PC-9 (cell line): ENCODE data around the gene VPS13D. TPM values are rescaled to one million over a fixed set of nuclear protein-coding genes. Genes with fewer than 3 reads are reported as not detected.

Source experiments
- BruUV-seq: library from RNA; stranded (reverse); fragments of 400-500 nt; replicated peaks from 2 replicates; lab custom pipeline; 2021; lab: Mats Ljungman, UMichigan
- CTCF ChIA-PET: fragments of 300-600 bp; sonication (Branson Sonifier 250); formaldehyde crosslinking; loops from one replicate; lab custom pipeline; 2022; ENCODE audit warnings: antibody characterized with exemption; lab: Charles Lee
- POLR2A ChIA-PET: fragments of 300-600 bp; sonication (Branson Sonifier 250); formaldehyde crosslinking; loops from one replicate; lab custom pipeline; 2022; ENCODE audit warnings: antibody characterized with exemption; ENCODE audit not compliant: unreplicated experiment; lab: Charles Lee
- DNase-seq, 2 experiments: peaks; one replicate each; pipeline versions ENCODE4 v3.0.0 to v3.0.0-alpha.2; 2015 to 2022; ENCODE audit warnings: mixed read lengths in 1 of 2
- H2AFZ ChIP-seq: fragments of 200-600 bp; sonication (generic); 2 replicates; pipeline ENCODE4 v1.8.1; 2017; ENCODE audit warnings: antibody characterized with exemption
- H3F3A ChIP-seq: fragments of 200-600 bp; sonication (generic); 2 replicates; pipeline ENCODE4 v1.8.1; 2017; ENCODE audit warnings: antibody characterized with exemption, mild to moderate bottlenecking, low read depth; ENCODE audit not compliant: insufficient read depth
- H3K27ac ChIP-seq: fragments of 200-600 bp; sonication (generic); 2 replicates; pipeline ENCODE4 v1.6.1; 2016; ENCODE audit warnings: mixed run types
- H3K27me3 ChIP-seq: fragments of 200-600 bp; sonication (generic); 2 replicates; pipeline ENCODE4 v1.6.1; 2016; ENCODE audit warnings: low read depth, mixed run types; ENCODE audit not compliant: insufficient read depth
- H3K36me3 ChIP-seq: fragments of 200-600 bp; sonication (generic); 2 replicates; pipeline ENCODE4 v1.6.1; 2016; ENCODE audit warnings: low read depth, mixed run types
- H3K4me1 ChIP-seq: fragments of 200-600 bp; sonication (generic); replicated peaks from 2 replicates; pipeline ENCODE4 v1.6.1; 2016; ENCODE audit warnings: mixed run types; ENCODE audit not compliant: insufficient read depth
- H3K4me2 ChIP-seq: fragments of 200-600 bp; sonication (generic); 2 replicates; pipeline ENCODE4 v1.6.1; 2017; ENCODE audit warnings: mixed run types
- H3K4me3 ChIP-seq: fragments of 200-600 bp; sonication (generic); 2 replicates; pipeline ENCODE4 v1.6.1; 2016; ENCODE audit warnings: mixed run types
- H3K79me2 ChIP-seq: fragments of 200-600 bp; sonication (generic); 2 replicates; pipeline ENCODE4 v1.6.1; 2017; ENCODE audit warnings: low read depth, mixed run types
- H3K9me2 ChIP-seq: fragments of 200-600 bp; sonication (generic); 2 replicates; pipeline ENCODE4 v1.8.1; 2017; ENCODE audit warnings: mild to moderate bottlenecking; ENCODE audit not compliant: insufficient read depth
- H3K9me3 ChIP-seq: fragments of 200-600 bp; sonication (generic); 2 replicates; pipeline ENCODE4 v1.8.1; 2016; ENCODE audit warnings: low read depth; ENCODE audit not compliant: insufficient read depth
- H4K20me1 ChIP-seq: fragments of 200-600 bp; sonication (generic); 2 replicates; pipeline ENCODE4 v1.8.1; 2017; ENCODE audit not compliant: insufficient read depth
- EZH2 ChIP-seq: fragments of 200-600 bp; sonication (generic); IDR thresholded peaks from 2 replicates; pipeline ENCODE4 v1.8.0; 2017; ENCODE audit warnings: antibody characterized with exemption, low read depth
- intact Hi-C: fragments of 100-400 bp; cut with micrococcal nuclease; formaldehyde crosslinking; loops from one replicate; pipeline ENCODE4 v1.10.0; 2022; ENCODE audit not compliant: unreplicated experiment
- total RNA-seq: library from RNA; stranded (reverse); gene quantifications from 2 replicates; pipeline ENCODE4 v1.2.3, GENCODE V29; 2021
- TF ChIP-seq, protein P1 (sequence below): fragments of 200-600 bp; sonication (generic); conservative IDR thresholded peaks from 2 replicates; pipeline ENCODE4 v1.6.1; 2017; ENCODE audit warnings: mixed run types, antibody characterized with exemption, mild to moderate bottlenecking, moderate library complexity

The VPS13D gene
- total RNA-seq, 1 experiment from 2014 or later, result 36.2 TPM

- no peaks in the 10 kb centered on the region for H3K9me2 ChIP-seq
- no peaks in the 10 kb centered on the region for H3K36me3 ChIP-seq
- H2AFZ ChIP-seq, result no peak overlapping the region
- ChIA-PET POLR2A (no interaction called here), CTCF (no interaction called here)
- H3K4me1 ChIP-seq, result no peaks in the 10 kb centered on the region
- no peaks in the 10 kb centered on the region for H4K20me1 ChIP-seq
- no peaks in the 10 kb centered on the region for H3K9me3 ChIP-seq
- H3F3A ChIP-seq, result no peaks in the 10 kb centered on the region
- intact Hi-C loops, result no loop called here
- BruUV-seq, result no TSS peak
- DNase-seq, result no peak
- H3K79me2 ChIP-seq, result no peaks in the 10 kb centered on the region
- no peaks in the 10 kb centered on the region for H3K27me3 ChIP-seq
- no peak overlapping the region for H3K4me2 ChIP-seq
- TF ChIP-seq, protein P1, sequence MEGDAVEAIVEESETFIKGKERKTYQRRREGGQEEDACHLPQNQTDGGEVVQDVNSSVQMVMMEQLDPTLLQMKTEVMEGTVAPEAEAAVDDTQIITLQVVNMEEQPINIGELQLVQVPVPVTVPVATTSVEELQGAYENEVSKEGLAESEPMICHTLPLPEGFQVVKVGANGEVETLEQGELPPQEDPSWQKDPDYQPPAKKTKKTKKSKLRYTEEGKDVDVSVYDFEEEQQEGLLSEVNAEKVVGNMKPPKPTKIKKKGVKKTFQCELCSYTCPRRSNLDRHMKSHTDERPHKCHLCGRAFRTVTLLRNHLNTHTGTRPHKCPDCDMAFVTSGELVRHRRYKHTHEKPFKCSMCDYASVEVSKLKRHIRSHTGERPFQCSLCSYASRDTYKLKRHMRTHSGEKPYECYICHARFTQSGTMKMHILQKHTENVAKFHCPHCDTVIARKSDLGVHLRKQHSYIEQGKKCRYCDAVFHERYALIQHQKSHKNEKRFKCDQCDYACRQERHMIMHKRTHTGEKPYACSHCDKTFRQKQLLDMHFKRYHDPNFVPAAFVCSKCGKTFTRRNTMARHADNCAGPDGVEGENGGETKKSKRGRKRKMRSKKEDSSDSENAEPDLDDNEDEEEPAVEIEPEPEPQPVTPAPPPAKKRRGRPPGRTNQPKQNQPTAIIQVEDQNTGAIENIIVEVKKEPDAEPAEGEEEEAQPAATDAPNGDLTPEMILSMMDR, result no peak
- no peak overlapping the region for H3K4me3 ChIP-seq
- no peak overlapping the region for H3K27ac ChIP-seq
These were observed 271.8 kb downstream of the VPS13D start for GRCh38 chr1:12501661-12502060.

DNA sequence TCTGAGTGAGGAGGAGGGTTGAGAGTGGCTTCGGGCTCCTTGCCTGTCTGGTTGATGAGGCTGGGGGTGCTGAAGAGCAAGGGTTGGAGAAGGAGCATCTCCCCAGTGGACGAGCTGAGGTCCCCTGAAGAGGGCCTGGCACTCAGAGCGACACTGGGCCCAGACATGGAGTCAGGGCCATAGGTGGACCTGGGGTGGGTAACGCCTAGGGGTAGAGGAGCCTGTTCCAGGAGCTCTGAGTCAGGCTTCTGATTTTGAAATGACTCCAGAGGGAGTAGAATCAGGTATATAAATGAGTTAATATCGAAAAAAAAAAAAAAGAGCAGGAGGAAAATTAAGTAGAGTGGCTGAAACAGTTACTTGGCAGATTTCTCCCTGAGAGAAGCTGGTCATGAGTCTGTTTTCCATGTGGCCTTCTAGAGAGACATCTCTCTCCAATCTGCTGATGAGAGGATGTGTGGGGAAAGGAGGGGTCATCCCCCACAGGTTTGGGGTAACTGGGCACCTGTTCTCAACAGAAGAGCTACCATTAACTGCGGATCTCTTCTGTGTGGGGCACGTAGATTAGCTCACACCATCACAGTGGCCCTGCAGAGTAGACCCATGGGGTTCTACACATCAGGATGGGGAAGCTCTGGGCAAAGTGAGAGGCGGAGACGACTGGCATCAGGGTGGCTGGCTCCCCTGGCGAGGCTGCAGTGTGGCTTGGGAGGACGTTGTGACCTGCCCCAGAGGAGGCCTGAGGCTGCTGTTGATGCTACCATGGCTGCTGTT is 272.7 kb downstream of the VPS13D start:
- POLR2A ChIA-PET, result no interaction called here
- DNase-seq, result no peak
- intact Hi-C loops, result no loop called here
- Histone ChIP-seq H3F3A (no peaks in the 10 kb centered on the region), H3K4me3 (no peak overlapping the region), H3K27ac (no peak overlapping the region), H3K9me3 (no peaks in the 10 kb centered on the region), H3K27me3 (no peaks in the 10 kb centered on the region), H2AFZ (no peak overlapping the region), H3K9me2 (no peaks in the 10 kb centered on the region), H3K4me1 (no peaks in the 10 kb centered on the region), H3K79me2 (no peaks in the 10 kb centered on the region), H4K20me1 (no peaks in the 10 kb centered on the region), H3K36me3 (no peaks in the 10 kb centered on the region), H3K4me2 (no peak overlapping the region)
- CTCF ChIA-PET, result no interaction called here
- BruUV-seq, result no TSS peak
- TF ChIP-seq EZH2, result no peak
- TF ChIP-seq, protein P1, result no peak

- Histone ChIP-seq H3K27ac (no peak overlapping the region), H2AFZ (no peak overlapping the region), H3K4me3 (no peak overlapping the region), H4K20me1 (no peaks in the 10 kb centered on the region), H3K9me3 (no peaks in the 10 kb centered on the region), H3K79me2 (no peaks in the 10 kb centered on the region), H3K27me3 (no peaks in the 10 kb centered on the region), H3K36me3 (no peaks in the 10 kb centered on the region), H3K4me1 (no peaks in the 10 kb centered on the region), H3K9me2 (no peaks in the 10 kb centered on the region), H3K4me2 (no peak overlapping the region), H3F3A (no peaks in the 10 kb centered on the region)
- intact Hi-C loops, result no loop called here
- ChIA-PET CTCF (interaction anchor here (0.6 kb wide), 1 partner anchor 53 kb away, joined by 4 read pairs; no protein-coding TSS in a partner anchor), POLR2A (interaction anchor here (0.6 kb wide), 1 partner anchor 111 kb away, joined by 8 read pairs; no protein-coding TSS in a partner anchor)
- DNase-seq, result no peak
- BruUV-seq, result no TSS peak
- TF ChIP-seq, protein P1, result no peak
- no peak for TF ChIP-seq EZH2
These were observed 273.9 kb downstream of the VPS13D start for GRCh38 chr1:12503709-12504108.
